ENCODE results near the gene KCNAB3. TPM values are rescaled to one million over a fixed set of nuclear protein-coding genes. Genes with fewer than 3 reads are reported as not detected.

Gene KCNAB3
- total RNA-seq, 4 donors from 2014 or later: 1.9 to 7.5 (median 2.4) TPM; not detected in 1

GRCh38 chr17:7940034-7940433 lies 10.4 kb upstream of the KCNAB3 start:
- H3K27ac ChIP-seq: no peak overlapping the region
- no peak for TF ChIP-seq EP300 (IDR thresholded peaks at IDR 0.05)
- H3K36me3 ChIP-seq: peaks cover 83% of the 10 kb centered on the region
- H3K4me1 ChIP-seq: no peaks in the 10 kb centered on the region
- 91% methylated on average over 4 of the region's 4 CpGs for WGBS
- DNase-seq (ENCODE audit: low spot score in 2 of 2): peak in 1 of 2 donors; percentile 29
- H3K9me3 ChIP-seq: no peaks in the 10 kb centered on the region
- no peaks in the 10 kb centered on the region for H3K27me3 ChIP-seq
- no peak overlapping the region for H3K4me3 ChIP-seq

DNA sequence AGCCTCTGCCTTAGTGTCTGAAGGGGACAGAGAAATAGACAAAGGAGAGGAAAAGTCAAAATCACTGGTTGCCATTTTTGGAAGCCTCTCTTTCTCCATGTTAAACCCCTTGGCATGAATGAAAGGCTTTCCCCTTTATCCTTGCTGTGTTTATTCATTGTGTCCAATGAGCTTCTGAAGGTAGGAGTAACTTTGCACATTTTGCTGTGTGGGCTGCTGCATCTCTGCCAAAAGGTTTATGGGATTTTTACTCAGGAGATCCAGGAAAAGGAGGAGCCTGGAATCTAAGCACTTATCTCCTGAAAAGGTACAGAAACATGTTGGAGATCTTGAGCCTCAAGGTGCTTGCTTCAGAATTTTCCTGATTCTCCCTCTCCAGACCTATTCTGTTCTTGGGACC lies 6.2 kb upstream of the KCNAB3 start:
- no peaks in the 10 kb centered on the region for H3K9me3 ChIP-seq
- H3K4me1 ChIP-seq: peaks cover 26% of the 10 kb centered on the region
- H3K27ac ChIP-seq: no peak overlapping the region
- no peak for DNase-seq (ENCODE audit: low spot score in 2 of 2)
- no peak for TF ChIP-seq CTCF (IDR thresholded peaks at IDR 0.05)
- no peak for TF ChIP-seq POLR2AphosphoS5 (IDR thresholded peaks at IDR 0.05)
- no peak for TF ChIP-seq POLR2A (IDR thresholded peaks at IDR 0.05)
- no peak for TF ChIP-seq EP300 (IDR thresholded peaks at IDR 0.05)
- no peak overlapping the region for H3K4me3 ChIP-seq
- H3K27me3 ChIP-seq: no peaks in the 10 kb centered on the region
- peaks cover 54% of the 10 kb centered on the region for H3K36me3 ChIP-seq

- 7% methylated on average over 16 of the region's 16 CpGs for WGBS
- no peak for DNase-seq (ENCODE audit: low spot score in 2 of 2)
- no peaks in the 10 kb centered on the region for H3K27me3 ChIP-seq
- no peak for TF ChIP-seq POLR2AphosphoS5 (IDR thresholded peaks at IDR 0.05)
- TF ChIP-seq EP300 (IDR thresholded peaks at IDR 0.05): no peak
- no peak for TF ChIP-seq CTCF (IDR thresholded peaks at IDR 0.05)
- no peak for TF ChIP-seq POLR2A (IDR thresholded peaks at IDR 0.05)
- no peaks in the 10 kb centered on the region for H3K9me3 ChIP-seq
- H3K4me1 ChIP-seq: peaks cover 44% of the 10 kb centered on the region
- peak overlapping the region; percentile 65 for H3K4me3 ChIP-seq
- peaks cover 27% of the 10 kb centered on the region for H3K36me3 ChIP-seq
- H3K27ac ChIP-seq: no peak overlapping the region
Measured at GRCh38 chr17:7932949-7933348, 3.3 kb upstream of the KCNAB3 start.

DNA sequence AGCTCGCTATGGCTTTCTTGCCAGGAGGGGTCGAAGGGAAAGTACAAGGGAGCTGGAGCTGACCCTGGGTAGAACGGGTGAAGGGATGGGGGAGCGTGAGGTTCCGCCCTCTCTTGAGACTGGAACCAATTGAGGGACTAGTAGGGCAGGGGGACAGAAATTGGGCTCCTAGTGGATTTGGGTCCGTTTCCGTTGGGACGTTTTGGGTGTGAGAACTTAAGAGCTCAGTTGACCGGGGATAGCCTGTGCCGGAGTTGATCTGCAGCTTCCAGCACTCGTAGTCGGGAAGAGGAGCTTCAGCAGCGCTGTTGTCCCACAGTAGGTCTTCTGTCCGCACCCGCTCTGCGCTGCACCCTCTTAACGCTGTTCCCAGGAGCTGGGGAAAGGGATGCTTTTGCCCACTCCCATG lies 2.8 kb upstream of the KCNAB3 start:
- Histone ChIP-seq H3K36me3 (peaks cover 23% of the 10 kb centered on the region), H3K27me3 (no peaks in the 10 kb centered on the region), H3K4me1 (peaks cover 44% of the 10 kb centered on the region), H3K4me3 (peak overlapping the region; percentile 65), H3K9me3 (no peaks in the 10 kb centered on the region), H3K27ac (peak overlapping the region; percentile 76)
- TF ChIP-seq EP300 (IDR thresholded peaks at IDR 0.05) (no peak), CTCF (IDR thresholded peaks at IDR 0.05) (no peak), POLR2A (IDR thresholded peaks at IDR 0.05) (no peak), POLR2AphosphoS5 (IDR thresholded peaks at IDR 0.05) (no peak)
- DNase-seq (ENCODE audit: low spot score in 2 of 2): no peak
- WGBS: 0% methylated on average over 17 of the region's 17 CpGs

GRCh38 chr17:7931709-7932482 lies 2.2 kb upstream of the KCNAB3 start, which contains the start of the genes CNTROB and TRAPPC1:
TSS of gene CNTROB (plus strand) at chr17:7932206. CDS start at chr17:7933080, 874 bp downstream.
TSS of gene TRAPPC1 (minus strand) at chr17:7931946. CDS start at chr17:7931829, 117 bp downstream.
- Histone ChIP-seq H3K36me3 (peaks cover 19% of the 10 kb centered on the region), H3K4me1 (peaks cover 44% of the 10 kb centered on the region)
- 0% methylated on average over 31 of the region's 55 CpGs for WGBS

More at GRCh38 chr17:7931709-7932482, 2.2 kb upstream of the KCNAB3 start, which contains the start of the genes CNTROB and TRAPPC1:
- H3K27ac ChIP-seq: peak within 1 kb of the TSS; percentile 76
- no peaks in the 10 kb centered on the region for H3K27me3 ChIP-seq
- DNase-seq (ENCODE audit: low spot score in 2 of 2): peak; percentile 100
- TF ChIP-seq EP300 (IDR thresholded peaks at IDR 0.05) (peak; percentile 16), POLR2A (IDR thresholded peaks at IDR 0.05) (peak in 1 of 2 donors; percentile 32), CTCF (IDR thresholded peaks at IDR 0.05) (no peak), POLR2AphosphoS5 (IDR thresholded peaks at IDR 0.05) (peak in 2 of 3 donors; percentile 26 to 32)
- no peaks in the 10 kb centered on the region for H3K9me3 ChIP-seq
- peak within 1 kb of the TSS; percentile 65 for H3K4me3 ChIP-seq

Data from suprapubic skin (tissue), 4 donors.